ENCODE measurements around the gene CAPN9. TPM values are rescaled to one million over a fixed set of nuclear protein-coding genes. Genes with fewer than 3 reads are reported as not detected.

CAPN9 gene
- total RNA-seq, 1 experiment from 2014 or later, result not detected

- Histone ChIP-seq H2AFZ (ENCODE audit: low read length) (no peak overlapping the region), H3K4me2 (ENCODE audit: low read depth, low read length, poor library complexity, severe bottlenecking) (no peak overlapping the region), H3K9me3 (ENCODE audit: low read length) (no peaks in the 10 kb centered on the region)
These were observed 7.6 kb downstream of the CAPN9 start for GRCh38 chr1:230754796-230755195.

GRCh38 chr1:230757856-230758708, 10.9 kb downstream of the CAPN9 start:
- H3K9me3 ChIP-seq (ENCODE audit: low read length), result no peaks in the 10 kb centered on the region
- H3K79me2 ChIP-seq (ENCODE audit: low read length), result no peaks in the 10 kb centered on the region
- no peak for DNase-seq
- no peak overlapping the region for H3K4me2 ChIP-seq (ENCODE audit: low read depth, low read length, poor library complexity, severe bottlenecking)
- H3K27me3 ChIP-seq (ENCODE audit: low read length), result no peaks in the 10 kb centered on the region
- H4K20me1 ChIP-seq (ENCODE audit: insufficient read depth, low read depth, low read length), result no peaks in the 10 kb centered on the region
- no peaks in the 10 kb centered on the region for H3K36me3 ChIP-seq (ENCODE audit: insufficient read depth, low read length)
- no peaks in the 10 kb centered on the region for H3K9me2 ChIP-seq (replicated peaks; ENCODE audit: insufficient read depth, low read length)
- H2AFZ ChIP-seq (ENCODE audit: low read length), result no peak overlapping the region
- H3K27ac ChIP-seq (ENCODE audit: low read length), result no peak overlapping the region
- H3K4me3 ChIP-seq (ENCODE audit: low read length), result no peak overlapping the region
- H3K4me1 ChIP-seq (ENCODE audit: low read length), result peaks cover 8% of the 10 kb centered on the region
- H3K9ac ChIP-seq (ENCODE audit: low read length), result no peak overlapping the region

More at GRCh38 chr1:230754796-230755195, 7.6 kb downstream of the CAPN9 start:
- no peaks in the 10 kb centered on the region for H3K27me3 ChIP-seq (ENCODE audit: low read length)
- H3K4me3 ChIP-seq (ENCODE audit: low read length), result no peak overlapping the region
- H4K20me1 ChIP-seq (ENCODE audit: insufficient read depth, low read depth, low read length), result no peaks in the 10 kb centered on the region
- no peaks in the 10 kb centered on the region for H3K9me2 ChIP-seq (replicated peaks; ENCODE audit: insufficient read depth, low read length)
- no peak overlapping the region for H3K9ac ChIP-seq (ENCODE audit: low read length)
- H3K27ac ChIP-seq (ENCODE audit: low read length), result no peak overlapping the region
- no peak for DNase-seq
- H3K4me1 ChIP-seq (ENCODE audit: low read length), result peaks cover 13% of the 10 kb centered on the region
- H3K79me2 ChIP-seq (ENCODE audit: low read length), result no peaks in the 10 kb centered on the region
- no peaks in the 10 kb centered on the region for H3K36me3 ChIP-seq (ENCODE audit: insufficient read depth, low read length)

GRCh38 chr1:230758709-230759368, 11.7 kb downstream of the CAPN9 start:
- no peak overlapping the region for H3K4me3 ChIP-seq (ENCODE audit: low read length)
- no peak overlapping the region for H3K27ac ChIP-seq (ENCODE audit: low read length)
- no peaks in the 10 kb centered on the region for H3K9me2 ChIP-seq (replicated peaks; ENCODE audit: insufficient read depth, low read length)
- H3K79me2 ChIP-seq (ENCODE audit: low read length), result no peaks in the 10 kb centered on the region
- H4K20me1 ChIP-seq (ENCODE audit: insufficient read depth, low read depth, low read length), result no peaks in the 10 kb centered on the region
- no peaks in the 10 kb centered on the region for H3K36me3 ChIP-seq (ENCODE audit: insufficient read depth, low read length)
- no peak overlapping the region for H3K4me2 ChIP-seq (ENCODE audit: low read depth, low read length, poor library complexity, severe bottlenecking)
- no peaks in the 10 kb centered on the region for H3K9me3 ChIP-seq (ENCODE audit: low read length)
- no peak overlapping the region for H2AFZ ChIP-seq (ENCODE audit: low read length)
- H3K9ac ChIP-seq (ENCODE audit: low read length), result no peak overlapping the region
- H3K4me1 ChIP-seq (ENCODE audit: low read length), result peaks cover under 1% of the 10 kb centered on the region
- no peaks in the 10 kb centered on the region for H3K27me3 ChIP-seq (ENCODE audit: low read length)
- no peak for DNase-seq

GRCh38 chr1:230759369-230760065, 12.3 kb downstream of the CAPN9 start:
- Histone ChIP-seq H3K9me3 (ENCODE audit: low read length) (no peaks in the 10 kb centered on the region), H3K4me1 (ENCODE audit: low read length) (no peaks in the 10 kb centered on the region), H4K20me1 (ENCODE audit: insufficient read depth, low read depth, low read length) (no peaks in the 10 kb centered on the region), H3K9ac (ENCODE audit: low read length) (no peak overlapping the region), H3K27ac (ENCODE audit: low read length) (no peak overlapping the region), H2AFZ (ENCODE audit: low read length) (no peak overlapping the region), H3K4me3 (ENCODE audit: low read length) (no peak overlapping the region), H3K36me3 (ENCODE audit: insufficient read depth, low read length) (no peaks in the 10 kb centered on the region), H3K9me2 (replicated peaks; ENCODE audit: insufficient read depth, low read length) (no peaks in the 10 kb centered on the region), H3K27me3 (ENCODE audit: low read length) (no peaks in the 10 kb centered on the region), H3K4me2 (ENCODE audit: low read depth, low read length, poor library complexity, severe bottlenecking) (no peak overlapping the region), H3K79me2 (ENCODE audit: low read length) (no peaks in the 10 kb centered on the region)
- DNase-seq, result no peak

- H3K79me2 ChIP-seq (ENCODE audit: low read length), result no peaks in the 10 kb centered on the region
- H3K36me3 ChIP-seq (ENCODE audit: insufficient read depth, low read length), result no peaks in the 10 kb centered on the region
- H2AFZ ChIP-seq (ENCODE audit: low read length), result no peak overlapping the region
- no peak for DNase-seq
- H3K27ac ChIP-seq (ENCODE audit: low read length), result no peak overlapping the region
- H3K27me3 ChIP-seq (ENCODE audit: low read length), result no peaks in the 10 kb centered on the region
- no peak overlapping the region for H3K4me2 ChIP-seq (ENCODE audit: low read depth, low read length, poor library complexity, severe bottlenecking)
- no peak overlapping the region for H3K9ac ChIP-seq (ENCODE audit: low read length)
- H4K20me1 ChIP-seq (ENCODE audit: insufficient read depth, low read depth, low read length), result no peaks in the 10 kb centered on the region
- no peak overlapping the region for H3K4me3 ChIP-seq (ENCODE audit: low read length)
- H3K4me1 ChIP-seq (ENCODE audit: low read length), result no peaks in the 10 kb centered on the region
- no peaks in the 10 kb centered on the region for H3K9me3 ChIP-seq (ENCODE audit: low read length)
- H3K9me2 ChIP-seq (replicated peaks; ENCODE audit: insufficient read depth, low read length), result no peaks in the 10 kb centered on the region
These were observed 13.2 kb downstream of the CAPN9 start for GRCh38 chr1:230760360-230760827.

- no peak for DNase-seq
- Histone ChIP-seq H3K9ac (ENCODE audit: low read length) (no peak overlapping the region), H3K9me3 (ENCODE audit: low read length) (no peaks in the 10 kb centered on the region), H2AFZ (ENCODE audit: low read length) (no peak overlapping the region), H3K9me2 (replicated peaks; ENCODE audit: insufficient read depth, low read length) (no peaks in the 10 kb centered on the region), H3K4me3 (ENCODE audit: low read length) (no peak overlapping the region), H3K27ac (ENCODE audit: low read length) (no peak overlapping the region), H3K4me2 (ENCODE audit: low read depth, low read length, poor library complexity, severe bottlenecking) (no peak overlapping the region), H3K36me3 (ENCODE audit: insufficient read depth, low read length) (no peaks in the 10 kb centered on the region), H4K20me1 (ENCODE audit: insufficient read depth, low read depth, low read length) (no peaks in the 10 kb centered on the region), H3K79me2 (ENCODE audit: low read length) (no peaks in the 10 kb centered on the region), H3K4me1 (ENCODE audit: low read length) (no peaks in the 10 kb centered on the region), H3K27me3 (ENCODE audit: low read length) (no peaks in the 10 kb centered on the region)
These were observed 14.4 kb downstream of the CAPN9 start for GRCh38 chr1:230761443-230762167.

- no peaks in the 10 kb centered on the region for H3K27me3 ChIP-seq (ENCODE audit: low read length)
- no peaks in the 10 kb centered on the region for H3K4me1 ChIP-seq (ENCODE audit: low read length)
- no peak overlapping the region for H3K9ac ChIP-seq (ENCODE audit: low read length)
- no peak for DNase-seq
- H4K20me1 ChIP-seq (ENCODE audit: insufficient read depth, low read depth, low read length), result no peaks in the 10 kb centered on the region
- H3K4me2 ChIP-seq (ENCODE audit: low read depth, low read length, poor library complexity, severe bottlenecking), result no peak overlapping the region
- H2AFZ ChIP-seq (ENCODE audit: low read length), result no peak overlapping the region
- H3K9me3 ChIP-seq (ENCODE audit: low read length), result no peaks in the 10 kb centered on the region
- no peak overlapping the region for H3K27ac ChIP-seq (ENCODE audit: low read length)
- no peaks in the 10 kb centered on the region for H3K36me3 ChIP-seq (ENCODE audit: insufficient read depth, low read length)
- no peaks in the 10 kb centered on the region for H3K79me2 ChIP-seq (ENCODE audit: low read length)
- no peak overlapping the region for H3K4me3 ChIP-seq (ENCODE audit: low read length)
- no peaks in the 10 kb centered on the region for H3K9me2 ChIP-seq (replicated peaks; ENCODE audit: insufficient read depth, low read length)
These were observed 16.9 kb downstream of the CAPN9 start for GRCh38 chr1:230763927-230764591.
